Gastroesophageal sphincter (tissue), 4 donors: ENCODE data around the gene ANKRD9. TPM values are rescaled to one million over a fixed set of nuclear protein-coding genes. Genes with fewer than 3 reads are reported as not detected.
"Not testable (repeated sequence)": the region's sequence is repeated elsewhere in the genome, so short reads cannot be mapped to it uniquely, and the experiment has no call there.

ENCODE experiments used
- ATAC-seq: fragments of 150-250 bp; one replicate; pipeline ENCODE4 v1.9.1; 2016; ENCODE audit warnings: mild to moderate bottlenecking, moderate library complexity
- H3K27ac ChIP-seq, 4 donors: fragments of 200-600 bp; sonication (generic) in 3 of 4; 1 replicate in 3 of 4; 2 replicates in 1 of 4; pipeline ENCODE4 v1.5.1; 2016 to 2019
- H3K27me3 ChIP-seq: fragments of 200-600 bp; sonication (generic); one replicate; pipeline ENCODE4 v1.5.1; 2019
- H3K36me3 ChIP-seq, 2 donors: fragments of 200-600 bp; sonication (generic); one replicate each; pipeline ENCODE4 v1.5.1; 2019; ENCODE audit warnings: control low read depth in 1 of 2
- H3K4me1 ChIP-seq, 3 donors: fragments of 200-600 bp; sonication (generic); 1 replicate in 2 of 3; 2 replicates in 1 of 3; pipeline ENCODE4 v1.5.1; 2016 to 2019; ENCODE audit warnings: control low read depth in 2 of 3
- H3K4me3 ChIP-seq, 2 donors: fragments of 200-600 bp; sonication (generic); one replicate each; pipeline ENCODE4 v1.5.1; 2019; ENCODE audit warnings: mild to moderate bottlenecking in 1 of 2, moderate library complexity in 1 of 2
- H3K9me3 ChIP-seq, 3 donors: fragments of 200-600 bp; sonication (generic); one replicate each; pipeline ENCODE4 v1.5.1; 2017 to 2019; ENCODE audit warnings: control low read depth in 2 of 3
- CTCF ChIP-seq, 4 experiments: fragments of 200-600 bp in 2 of 4; fragments of 450-650 bp in 2 of 4; sonication (generic) in 1 of 4; IDR thresholded peaks; one replicate each; pipeline ENCODE4 v1.5.1; 2017 to 2019; ENCODE audit warnings: antibody characterized with exemption in 4 of 4, mild to moderate bottlenecking in 2 of 4, moderate library complexity in 2 of 4
- EP300 ChIP-seq: sonication (generic); formaldehyde crosslinking; IDR thresholded peaks from one replicate; pipeline ENCODE4 v1.6.1; 2017; ENCODE audit warnings: antibody characterized with exemption, mild to moderate bottlenecking
- POLR2A ChIP-seq, 2 donors: fragments of 450-650 bp; IDR thresholded peaks; one replicate each; pipeline ENCODE4 v1.6.1; 2017; ENCODE audit warnings: antibody characterized with exemption in 2 of 2, mild to moderate bottlenecking in 2 of 2, moderate library complexity in 1 of 2
- POLR2AphosphoS5 ChIP-seq: sonication (generic); formaldehyde crosslinking; IDR thresholded peaks from one replicate; pipeline ENCODE4 v1.6.1; 2017; ENCODE audit warnings: antibody characterized with exemption
- WGBS, 2 donors: methylation state at CpG; one replicate each; pipeline ENCODE4 v1.1.5; 2018; ENCODE audit warnings: low coverage in 1 of 2; 5-methylcytosine and 5-hydroxymethylcytosine counted together
- total RNA-seq, 4 donors: library from RNA; depleted of rRNA; stranded (reverse); fragments of >200 nt; gene quantifications; one replicate each; pipeline ENCODE4 v1.1.0, GENCODE V29; 2016

The ANKRD9 gene
- total RNA-seq, 4 donors from 2014 or later = 19.4 to 44.2 (median 31.3) TPM

GRCh38 chr14:102525219-102525928 is 15.8 kb upstream of the ANKRD9 start:
- whole genome bisulfite sequencing, 2 donors = 2 to 5% methylated on average over 7 to 8 of the region's 11 CpGs
- H3K9me3 ChIP-seq = no peaks in the 10 kb centered on the region
- ATAC-seq = peak; percentile 1
- TF ChIP-seq POLR2AphosphoS5 (no peak), EP300 (no peak), CTCF (IDR thresholded peaks at IDR 0.05) (no peak), POLR2A (IDR thresholded peaks at IDR 0.05) (no peak)
- H3K27ac ChIP-seq = peak overlapping the region; percentile 24 to 92 (median 86)
- peak overlapping the region; percentile 43 to 64 for H3K4me3 ChIP-seq
- H3K27me3 ChIP-seq = no peaks in the 10 kb centered on the region
- H3K4me1 ChIP-seq = peaks cover 0 to 28% (median 3%) of the 10 kb centered on the region in 3 donors
- H3K36me3 ChIP-seq = no peaks in the 10 kb centered on the region

GRCh38 chr14:102524451-102525218 is 15.1 kb upstream of the ANKRD9 start:
- Histone ChIP-seq H3K27ac (peak overlapping the region; percentile 24 to 92 (median 86)), H3K9me3 (no peaks in the 10 kb centered on the region), H3K36me3 (no peaks in the 10 kb centered on the region), H3K4me1 (peaks cover 0 to 28% (median 3%) of the 10 kb centered on the region in 3 donors), H3K4me3 (peak overlapping the region; percentile 43 to 64), H3K27me3 (no peaks in the 10 kb centered on the region)
- TF ChIP-seq CTCF (IDR thresholded peaks at IDR 0.05) = peak in 3 of 4 experiments; percentile 98
- TF ChIP-seq POLR2A (IDR thresholded peaks at IDR 0.05) = no peak
- TF ChIP-seq POLR2AphosphoS5 = peak; percentile 45
- peak; percentile 100 for ATAC-seq
- 0% methylated on average over 7 to 10 of the region's 32 CpGs for WGBS, 2 donors

GRCh38 chr14:102523569-102524450 is 14.2 kb upstream of the ANKRD9 start:
- Histone ChIP-seq H3K36me3 (no peaks in the 10 kb centered on the region), H3K9me3 (no peaks in the 10 kb centered on the region), H3K27ac (peak overlapping the region in 3 of 4 donors; percentile 83 to 92 (median 90)), H3K27me3 (no peaks in the 10 kb centered on the region), H3K4me3 (peak overlapping the region in 1 of 2 donors; percentile 64), H3K4me1 (peaks cover 0 to 28% (median 3%) of the 10 kb centered on the region in 3 donors)
- 33% methylated on average over 12 of the region's 34 CpGs; no CpG with 5 or more reads in 1 of the 2 donors for whole genome bisulfite sequencing, 2 donors
- no peak for ATAC-seq
- TF ChIP-seq CTCF (IDR thresholded peaks at IDR 0.05) (no peak), POLR2A (IDR thresholded peaks at IDR 0.05) (no peak)

- no peaks in the 10 kb centered on the region for H3K27me3 ChIP-seq
- WGBS, 2 donors = 73% methylated on average over 2 of the region's 3 CpGs; no CpG with 5 or more reads in 1 of the 2 donors
- H3K27ac ChIP-seq = peak overlapping the region in 2 of 4 donors; percentile 83 to 90
- no peaks in the 10 kb centered on the region for H3K9me3 ChIP-seq
- H3K4me3 ChIP-seq = no peak overlapping the region
- no peaks in the 10 kb centered on the region for H3K36me3 ChIP-seq
- peaks cover 0 to 28% (median 3%) of the 10 kb centered on the region in 3 donors for H3K4me1 ChIP-seq
- ATAC-seq = no peak
- no peak for TF ChIP-seq POLR2AphosphoS5
- no peak for TF ChIP-seq CTCF (IDR thresholded peaks at IDR 0.05)
- TF ChIP-seq POLR2A (IDR thresholded peaks at IDR 0.05) = no peak
- TF ChIP-seq EP300 = no peak
Observed at GRCh38 chr14:102523200-102523568, 13.6 kb upstream of the ANKRD9 start.

- 20 to 100% methylated on average over 1 of the region's 5 CpGs for WGBS, 2 donors
- H3K27me3 ChIP-seq, H3K36me3 ChIP-seq, H3K27ac ChIP-seq, H3K4me3 ChIP-seq, H3K9me3 ChIP-seq, ATAC-seq: not testable (repeated sequence)
- peaks cover 0 to 28% (median 6%) of the 10 kb centered on the region in 3 donors for H3K4me1 ChIP-seq
Observed at GRCh38 chr14:102519709-102520108, 10.1 kb upstream of the ANKRD9 start.
